HG02763 (cell line): ENCODE measurements around the gene DVL2.

Source experiments
- ATAC-seq: cut with Tn5 transposase; IDR thresholded peaks from one replicate; pipeline ENCODE4 v1.9.1; 2021; ENCODE audit warnings: mild to moderate bottlenecking, moderate library complexity; ENCODE audit not compliant: unreplicated experiment

The DVL2 gene

DNA sequence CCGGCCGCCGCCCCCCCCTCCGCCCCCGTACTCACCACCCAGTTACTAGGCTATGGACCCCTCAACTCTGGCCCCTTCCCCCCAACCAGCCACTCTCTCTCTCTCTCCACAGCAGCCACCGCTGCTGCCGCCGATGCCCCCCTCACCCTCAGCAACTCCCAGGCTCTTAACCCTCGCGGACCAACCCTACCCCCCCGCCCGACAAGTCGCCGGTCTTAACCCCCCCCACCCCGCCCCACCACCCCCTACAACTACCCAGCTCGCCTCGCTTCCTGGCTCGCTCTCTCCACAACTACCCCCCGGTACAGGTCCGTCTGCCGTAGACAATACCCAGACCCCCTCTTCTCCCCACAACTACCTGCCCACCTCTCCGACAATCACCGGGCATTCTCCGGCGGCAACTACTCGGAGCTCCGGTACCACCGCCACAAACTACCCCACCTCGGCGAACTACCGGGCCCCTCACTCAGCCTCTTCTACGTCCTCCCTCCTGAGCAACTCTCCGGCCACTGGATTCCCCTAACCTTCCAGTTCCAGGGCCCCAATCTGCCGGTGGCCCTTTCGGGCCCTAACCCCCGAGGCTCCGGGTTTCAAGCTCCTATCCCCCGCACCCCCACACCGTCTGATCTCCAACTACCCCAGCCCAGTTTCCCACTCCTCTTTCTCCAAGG is 4.2 kb upstream of the DVL2 start:
- no peak for ATAC-seq

- no peak for ATAC-seq
Observed at GRCh38 chr17:7237761-7238419, 3.6 kb upstream of the DVL2 start.

GRCh38 chr17:7237266-7237760 is 3.0 kb upstream of the DVL2 start:
- ATAC-seq = no peak

DNA sequence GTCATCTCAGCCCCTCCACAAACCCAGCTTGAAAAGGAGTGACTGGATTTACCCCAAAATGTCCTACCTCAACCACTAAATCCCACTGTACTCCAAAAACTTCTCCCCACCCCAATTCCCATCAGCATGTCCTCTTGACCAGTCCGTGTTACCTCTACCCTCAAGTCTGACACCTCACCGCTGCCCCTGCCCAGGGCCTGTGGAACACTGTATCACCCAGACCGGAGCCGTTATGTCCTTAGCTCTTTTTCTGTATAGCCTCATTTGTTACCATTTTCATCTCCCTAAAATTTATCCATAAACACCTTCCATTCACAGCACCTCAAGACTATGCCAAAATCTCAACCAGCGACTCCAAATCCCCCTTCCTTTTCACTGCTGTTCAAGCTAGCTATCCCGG is 2.5 kb upstream of the DVL2 start:
- no peak for ATAC-seq

DNA sequence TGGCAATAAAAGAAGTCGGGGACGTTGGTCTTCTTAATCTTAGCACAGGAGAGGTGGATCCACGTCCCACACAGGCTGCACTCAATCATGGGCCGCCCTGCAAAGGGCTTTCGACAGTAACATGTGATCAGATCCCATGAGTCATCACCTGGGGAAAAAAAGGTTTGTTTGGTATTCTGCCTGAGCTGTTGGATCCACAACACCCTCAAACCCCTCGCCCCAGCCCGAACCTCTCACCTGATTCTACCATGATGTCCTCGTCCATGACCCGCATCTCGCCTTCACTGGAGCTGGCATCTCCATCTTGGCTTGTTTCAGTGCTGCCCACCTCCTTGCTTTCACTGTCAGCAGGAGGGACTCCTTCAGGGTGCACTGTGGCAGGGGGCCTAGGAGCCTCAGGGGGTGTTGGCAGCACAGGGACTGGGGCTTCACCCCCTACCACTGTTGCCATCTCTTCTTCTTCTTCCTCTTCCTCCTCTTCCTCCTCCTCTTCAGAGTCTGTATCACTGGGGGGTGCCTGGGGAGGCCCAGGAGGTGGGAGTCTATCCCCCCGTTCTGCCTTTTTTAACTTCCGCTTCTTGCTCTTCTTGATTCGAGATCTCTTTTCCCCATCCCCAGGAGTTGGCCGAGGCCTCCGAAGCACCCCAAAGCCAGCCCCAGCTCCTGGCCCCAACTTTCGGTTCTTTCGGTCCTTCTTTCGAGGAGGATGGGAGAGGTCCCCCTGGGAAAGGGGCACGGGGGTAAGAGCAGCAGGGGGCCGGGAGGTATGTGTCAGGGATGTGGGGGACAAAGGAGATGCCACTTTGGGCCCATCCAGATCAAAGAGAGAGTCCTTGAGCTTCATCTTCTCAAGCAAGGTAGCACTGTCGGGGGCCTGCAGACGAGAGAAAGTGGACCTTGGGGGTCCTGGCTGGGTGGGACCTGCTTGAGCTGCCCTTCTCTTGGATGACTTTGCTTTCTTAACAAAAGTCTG is 1.7 kb upstream of the DVL2 start:
- no peak for ATAC-seq

GRCh38 chr17:7233701-7234082 is 625 bp downstream of the DVL2 start:
- ATAC-seq = no peak

DNA sequence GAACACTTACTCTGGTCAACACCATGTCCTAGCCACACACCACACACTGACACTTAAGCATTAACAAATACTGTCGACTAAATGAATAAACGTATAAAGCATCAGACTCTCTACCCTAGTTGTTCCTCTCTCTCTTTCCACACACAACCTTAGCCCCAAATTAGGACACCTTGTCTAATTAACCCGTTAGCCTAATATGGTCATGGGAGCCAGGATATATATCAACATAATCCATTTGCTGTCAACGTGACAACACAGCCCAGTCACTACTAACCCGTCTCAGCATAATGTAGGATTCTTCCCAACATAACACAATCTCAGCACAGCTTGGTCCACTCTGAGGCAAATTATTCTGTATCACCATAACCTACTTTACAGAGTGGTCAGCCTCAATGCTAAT is 2.2 kb downstream of the DVL2 start:
- ATAC-seq = no peak

GRCh38 chr17:7229504-7229903 is 4.8 kb downstream of the DVL2 start:
- no peak for ATAC-seq

- ATAC-seq = no peak
Observed at GRCh38 chr17:7228920-7229319, 5.4 kb downstream of the DVL2 start.

- no peak for ATAC-seq
Observed at GRCh38 chr17:7226721-7227710, 7.3 kb downstream of the DVL2 start.

DNA sequence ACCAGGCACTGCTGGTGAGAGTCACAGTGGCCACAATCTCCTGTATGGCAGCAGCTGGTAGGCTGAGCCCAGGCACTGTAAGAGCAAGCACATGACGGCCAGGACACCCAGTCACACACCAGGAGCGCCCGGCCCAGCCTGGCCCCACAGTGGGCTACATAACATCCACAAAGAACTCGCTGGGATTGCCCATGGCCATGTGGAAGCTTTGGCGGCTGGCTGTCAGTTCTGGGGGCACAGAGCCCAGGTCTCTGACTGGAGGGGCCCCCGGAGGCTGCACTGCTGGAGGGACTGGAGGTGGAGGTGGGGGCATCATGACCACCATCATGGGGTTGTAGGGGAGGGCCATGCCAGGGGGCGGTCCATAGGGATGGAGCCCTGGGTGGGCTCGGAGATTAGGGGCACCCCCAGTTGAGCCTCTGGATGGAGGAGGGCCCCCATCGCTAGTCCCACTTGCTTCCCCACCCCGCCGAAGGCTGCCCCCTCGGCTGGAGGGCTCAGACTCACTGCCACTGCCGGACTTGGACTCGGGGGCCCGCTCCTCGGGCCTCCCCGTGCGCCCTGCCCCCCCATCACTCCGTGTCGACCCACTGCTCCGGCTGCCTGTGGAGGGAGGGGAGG is 8.5 kb downstream of the DVL2 start:
- no peak for ATAC-seq

DNA sequence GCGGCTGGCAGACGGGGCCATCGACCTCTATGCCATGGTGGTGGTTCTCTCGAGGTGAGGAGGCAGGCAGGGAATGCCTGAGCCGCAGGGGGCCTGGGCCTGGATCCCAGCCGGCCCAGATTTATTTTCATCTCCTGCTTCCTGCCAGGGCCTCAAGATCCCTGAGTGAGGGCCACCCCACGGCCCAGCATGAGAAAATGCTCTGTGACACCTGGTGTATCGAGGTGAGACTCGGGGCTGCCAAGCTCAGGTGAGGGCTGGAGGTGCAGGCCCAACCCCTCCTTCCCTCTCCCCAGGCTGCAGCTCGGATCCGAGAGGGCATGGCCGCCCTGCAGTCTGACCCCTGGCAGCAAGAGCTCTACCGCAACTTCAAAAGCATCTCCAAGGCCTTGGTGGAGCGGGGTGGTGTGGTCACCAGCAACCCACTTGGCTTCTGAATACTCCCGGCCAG is 9.6 kb downstream of the DVL2 start:
- ATAC-seq = no peak

DNA sequence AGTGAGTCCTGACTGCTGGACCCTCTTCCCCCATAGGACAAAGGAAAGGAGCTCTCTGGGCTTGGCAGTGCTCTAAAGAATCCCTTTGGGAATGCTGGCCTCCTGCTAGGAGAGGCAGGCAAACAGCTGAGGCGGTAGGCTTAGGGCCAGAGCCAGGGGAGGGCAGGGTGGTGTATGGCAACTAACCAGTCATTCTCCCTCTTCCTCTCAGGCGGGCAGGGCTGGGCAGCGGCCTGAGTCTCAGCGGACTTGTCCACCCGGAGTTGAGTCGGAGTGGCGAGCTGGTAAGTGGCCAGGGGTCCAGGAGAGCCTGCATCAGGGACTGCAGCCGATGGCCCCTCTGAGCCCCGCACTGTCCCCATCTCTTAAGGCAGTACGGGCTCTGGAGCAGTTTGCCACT is 10.2 kb downstream of the DVL2 start:
- ATAC-seq = no peak

GRCh38 chr17:7223375-7223774 is 10.9 kb downstream of the DVL2 start:
- ATAC-seq = no peak

DNA sequence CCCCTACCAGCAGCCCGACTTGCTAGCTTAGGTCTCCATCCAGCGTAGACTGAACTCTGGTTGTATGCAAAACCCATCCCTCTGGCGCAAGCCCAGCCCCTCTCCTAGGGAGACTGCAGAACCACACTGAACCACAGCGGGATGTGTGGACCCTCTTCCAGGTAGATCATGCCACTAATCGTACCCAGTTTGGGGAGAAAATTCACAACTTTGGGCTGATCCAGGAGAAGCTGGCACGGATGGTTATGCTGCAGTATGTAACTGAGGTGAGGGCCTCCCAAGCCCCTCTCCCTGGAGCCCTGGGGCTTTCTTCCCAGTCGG is 11.4 kb downstream of the DVL2 start:
- ATAC-seq = no peak

DNA sequence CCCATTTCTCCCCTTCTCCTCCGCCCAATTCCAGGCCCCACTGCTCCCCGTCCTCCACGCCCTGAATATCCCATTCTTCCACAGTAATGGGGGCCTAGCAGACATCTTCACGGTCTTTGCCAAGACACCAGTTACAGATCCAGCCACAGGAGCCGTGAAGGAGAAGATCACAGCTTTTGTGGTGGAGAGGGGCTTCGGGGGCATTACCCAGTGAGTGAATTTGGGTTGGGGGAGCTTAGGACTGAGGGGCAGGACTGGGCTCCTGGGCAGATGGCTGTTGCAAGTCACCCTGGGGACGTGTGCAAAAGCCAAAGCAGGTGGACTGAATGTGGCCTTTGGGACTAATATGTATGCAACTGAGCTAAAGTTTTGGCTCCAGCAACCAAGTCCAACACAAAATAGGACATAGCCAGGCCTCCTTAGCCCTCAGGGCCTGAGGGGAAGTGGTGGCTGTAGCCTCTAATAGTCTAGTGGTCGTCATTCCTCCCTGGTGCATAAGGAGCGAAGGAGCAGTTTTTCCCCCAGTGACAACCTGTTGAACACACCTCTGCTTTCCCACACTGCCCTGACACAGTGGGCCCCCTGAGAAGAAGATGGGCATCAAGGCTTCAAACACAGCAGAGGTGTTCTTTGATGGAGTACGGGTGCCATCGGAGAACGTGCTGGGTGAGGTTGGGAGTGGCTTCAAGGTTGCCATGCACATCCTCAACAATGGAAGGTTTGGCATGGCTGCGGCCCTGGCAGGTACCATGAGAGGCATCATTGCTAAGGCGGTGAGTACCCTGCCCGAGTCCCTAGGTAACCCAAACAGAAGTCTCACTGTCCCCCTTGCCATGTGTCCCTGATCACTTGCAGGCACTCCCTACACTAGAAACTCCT is 12.0 kb downstream of the DVL2 start:
- ATAC-seq = no peak

DNA sequence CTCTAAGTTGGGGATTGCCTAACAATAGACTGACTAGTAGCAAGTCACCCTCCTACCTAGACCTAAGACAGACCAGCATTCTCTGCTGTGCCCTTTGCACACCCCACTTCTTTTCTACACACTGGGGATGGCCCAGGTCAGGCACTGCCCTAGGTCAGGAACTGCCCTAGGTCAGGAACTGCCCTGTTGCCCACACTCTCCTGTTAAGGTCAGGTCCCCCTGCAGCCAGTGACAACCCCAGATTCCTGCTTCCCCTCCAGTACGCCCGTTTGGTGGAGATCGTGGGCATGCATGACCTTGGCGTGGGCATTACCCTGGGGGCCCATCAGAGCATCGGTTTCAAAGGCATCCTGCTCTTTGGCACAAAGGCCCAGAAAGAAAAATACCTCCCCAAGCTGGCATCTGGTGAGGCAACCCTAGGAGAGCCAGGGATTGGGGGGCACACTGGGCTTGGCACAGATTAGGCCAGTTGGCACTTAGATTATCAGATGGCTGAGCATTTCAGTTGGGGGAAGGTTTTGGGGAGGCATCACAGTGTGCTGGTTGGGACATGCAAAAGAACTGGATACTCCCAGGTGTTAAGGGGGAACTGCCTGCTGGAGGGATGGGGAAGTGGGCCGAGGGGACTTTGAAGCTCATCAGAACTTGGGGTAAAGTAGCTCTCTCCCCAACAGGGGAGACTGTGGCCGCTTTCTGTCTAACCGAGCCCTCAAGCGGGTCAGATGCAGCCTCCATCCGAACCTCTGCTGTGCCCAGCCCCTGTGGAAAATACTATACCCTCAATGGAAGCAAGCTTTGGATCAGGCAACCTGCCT is 12.8 kb downstream of the DVL2 start:
- no peak for ATAC-seq

GRCh38 chr17:7220593-7221277 is 13.6 kb downstream of the DVL2 start:
- no peak for ATAC-seq
